ENCODE data around the gene LMAN1. TPM values are rescaled to one million over a fixed set of nuclear protein-coding genes. Genes with fewer than 3 reads are reported as not detected.

Gene LMAN1
- total and polyA plus RNA-seq, 10 of the 15 experiments (the other 5 are each of a cell fraction or from before 2014, with no cell fraction given): 15.0 to 78.9 (median 67.5) TPM

DNA sequence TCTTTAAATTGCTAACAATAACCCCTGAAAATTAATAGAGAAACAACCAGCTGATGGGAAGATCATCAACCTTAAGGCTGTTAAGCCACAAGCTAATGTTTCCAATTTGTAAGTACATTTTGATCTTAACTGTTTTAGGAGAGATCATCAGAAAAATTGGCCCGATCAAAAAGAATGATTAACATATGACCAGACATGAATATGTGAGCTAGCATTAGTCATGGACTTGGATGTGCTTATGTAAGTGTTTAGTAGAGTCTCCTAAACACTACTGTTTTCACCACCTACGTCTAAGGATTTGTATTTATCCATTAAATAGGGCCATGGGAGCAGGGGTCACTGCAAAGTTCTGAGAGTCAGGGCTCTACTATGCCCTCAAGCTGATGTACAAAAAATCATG lies 4.3 kb downstream of the LMAN1 start (continued):
- TF ChIP-seq SMAD1 (IDR thresholded peaks at IDR 0.05; ENCODE audit: low read depth, partially characterized antibody) (no peak), IKZF2 (IDR thresholded peaks at IDR 0.05) (no peak), EZH2 (IDR thresholded peaks at IDR 0.05; ENCODE audit: borderline replicate concordance, control insufficient read depth, low read depth, low read length) (no peak), POLR2AphosphoS5 (IDR thresholded peaks at IDR 0.05; ENCODE audit: low read length) (no peak)

GRCh38 chr18:59353079-59353680 lies 5.9 kb downstream of the LMAN1 start:
- no peak for FAIRE-seq
- no peaks in the 10 kb centered on the region for H3K27me3 ChIP-seq (replicated peaks in 1 of 2; ENCODE audit: control insufficient read depth in 2 of 2, insufficient read depth in 2 of 2, low read length in 1 of 2)
- POLR2A ChIA-PET: no interaction called here

More at GRCh38 chr18:59353079-59353680, 5.9 kb downstream of the LMAN1 start:
- Histone ChIP-seq H3K36me3 (ENCODE audit: control insufficient read depth in 2 of 2, insufficient read depth in 2 of 2, low read length in 1 of 2) (peaks cover 5 to 44% of the 10 kb centered on the region in 2 experiments), H3K4me3 (no peak overlapping the region), H3K79me2 (ENCODE audit: control insufficient read depth, insufficient read depth, low read length) (peaks cover 37% of the 10 kb centered on the region), H3K27ac (ENCODE audit: control insufficient read depth, insufficient read depth) (no peak overlapping the region), H4K20me1 (ENCODE audit: control insufficient read depth, insufficient read depth) (no peaks in the 10 kb centered on the region), H3K4me2 (ENCODE audit: control insufficient read depth, insufficient read depth) (no peak overlapping the region), H2AFZ (ENCODE audit: control insufficient read depth, low read depth, low read length) (no peak overlapping the region), H3K4me1 (ENCODE audit: control insufficient read depth, insufficient read depth, low read length) (peaks cover 8% of the 10 kb centered on the region), H3K9me3 (replicated peaks; ENCODE audit: control insufficient read depth, insufficient read depth, low read length) (no peaks in the 10 kb centered on the region), H3K9ac (ENCODE audit: control insufficient read depth, insufficient read depth, low read length) (no peak overlapping the region)
- in situ Hi-C loops (cut with MboI): no loop called here
- ChIA-PET SMC1A (ENCODE audit: uncharacterized antibody, unreplicated experiment) (interaction anchor here (0.9 to 1.4 kb wide), 3 partner anchors 14 to 23 kb away, joined by 3 read pairs; no protein-coding TSS in a partner anchor), CTCF (interaction anchor here (1.1 to 2.1 kb wide), 2 partner anchors 35 to 49 kb away, joined by 3 to 12 read pairs; partner anchors contain the start of gene CPLX4), RAD21 (ENCODE audit: unreplicated experiment) (interaction anchor here (1.5 kb wide), 1 partner anchor 585 kb away, joined by 3 read pairs; no protein-coding TSS in a partner anchor)
- ATAC-seq: no peak
- no TSS peak for BruUV-seq (replicated peaks)
- intact Hi-C loops (cut with micrococcal nuclease; ENCODE audit: unreplicated experiment): loop anchor here (10.0 kb wide), 1 partner anchor 552 kb away; no protein-coding TSS in a partner anchor
- WGBS (ENCODE audit: insufficient coverage, insufficient replicate concordance, low lambda C conversion rate, missing lambda C conversion rate): 96% methylated on average over 4 of the region's 4 CpGs
- no peak for DNase-seq (ENCODE audit: low read depth, low spot score)
- TF ChIP-seq HDAC6 (IDR thresholded peaks at IDR 0.05; ENCODE audit: unreplicated experiment) (no peak), ZSCAN29 (IDR thresholded peaks at IDR 0.05) (no peak), RFX5 (IDR thresholded peaks at IDR 0.05; ENCODE audit: low read depth, low read length) (no peak), EZH2 (IDR thresholded peaks at IDR 0.05; ENCODE audit: borderline replicate concordance, control insufficient read depth, low read depth, low read length) (no peak), USF1 (IDR thresholded peaks at IDR 0.05; ENCODE audit: borderline replicate concordance, extremely low read length, insufficient read depth, low read depth, low read length) (no peak)

Measured in GM12878 (cell line).